NCI-H2107 treated with DMSO at 0.1 percent for 48 hours (cell line): Measurements from ENCODE around the gene CHID1.
A peak's percentile ranks its signal among the peaks of the same experiment; 100 is the strongest.

Experiments used
- DNase-seq: peaks from one replicate; lab custom pipeline; 2025; ENCODE audit not compliant: unreplicated experiment; lab: John Stamatoyannopoulos, UW

CHID1 gene

DNA sequence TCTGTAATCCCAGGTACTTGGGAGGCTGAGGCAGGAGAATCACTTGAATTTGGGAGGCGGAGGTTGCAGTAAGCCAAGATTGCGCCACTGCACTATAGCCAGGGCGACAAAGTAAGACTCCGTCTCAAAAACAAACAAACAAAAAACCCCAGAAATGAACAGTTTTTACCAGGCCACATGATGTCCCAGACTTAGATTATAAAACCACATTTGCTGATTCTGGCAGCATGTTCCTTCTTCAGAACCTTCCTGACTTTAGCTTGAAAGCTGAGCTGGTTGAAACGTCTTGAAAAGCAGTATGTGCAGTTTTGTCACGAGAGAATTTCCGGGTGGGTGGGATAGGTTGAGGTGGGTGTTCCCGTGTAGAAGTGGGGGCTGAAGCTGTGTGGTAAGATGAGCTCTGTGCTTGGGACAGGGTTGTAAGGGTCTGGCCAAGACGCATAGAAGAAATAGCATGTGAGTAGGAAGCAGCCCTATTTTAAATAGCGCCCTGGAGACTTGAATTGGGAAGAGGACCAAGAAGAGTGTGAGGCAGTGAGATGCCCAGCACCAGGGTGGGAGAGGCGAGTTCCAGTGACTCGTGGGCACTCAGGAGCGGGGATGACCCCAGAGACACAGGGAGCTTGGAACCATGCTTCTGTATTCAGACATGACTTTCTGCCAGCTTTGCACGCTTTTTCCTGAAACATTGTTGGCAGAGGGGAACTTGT lies 22.7 kb upstream of the CHID1 start:
- DNase-seq: no peak

DNA sequence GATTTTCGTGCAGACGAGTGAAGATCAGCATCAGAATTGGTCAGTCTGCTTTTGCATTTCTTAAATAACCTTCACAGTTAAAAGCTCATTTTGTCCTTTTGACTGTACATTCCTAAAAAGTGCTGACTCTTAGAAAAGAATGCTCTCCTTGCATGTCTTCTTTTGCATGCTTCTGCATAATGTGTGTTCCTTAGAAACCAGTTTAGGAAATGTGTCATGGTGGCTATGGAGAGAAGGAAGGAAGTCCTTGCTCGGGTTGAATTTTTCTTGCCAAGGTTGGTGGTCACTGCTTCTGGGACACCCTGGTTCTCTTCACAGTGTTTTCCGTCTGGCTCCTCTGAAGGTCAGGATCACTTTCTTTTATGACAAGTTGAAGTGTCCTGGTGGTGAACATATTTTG lies 21.8 kb upstream of the CHID1 start:
- DNase-seq: no peak

DNA sequence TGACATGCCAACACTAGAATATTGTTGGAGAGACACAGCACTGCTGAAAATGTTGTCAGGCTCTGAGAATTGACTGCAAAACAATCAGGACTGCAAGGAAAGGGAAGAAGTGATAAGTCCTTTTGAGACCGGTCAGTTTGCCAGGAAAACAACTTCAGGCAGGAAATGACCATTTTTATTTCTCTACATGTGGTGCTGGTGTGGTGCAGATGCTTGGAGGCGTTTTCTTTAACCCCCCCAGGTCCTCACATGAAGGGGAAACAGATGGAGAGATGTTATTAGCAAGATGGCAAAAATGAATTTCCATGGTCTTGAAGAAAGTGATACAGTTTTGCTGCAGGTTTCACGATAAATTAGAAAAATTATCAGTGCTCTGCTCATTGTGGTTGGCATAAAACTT lies 20.8 kb upstream of the CHID1 start:
- no peak for DNase-seq

DNA sequence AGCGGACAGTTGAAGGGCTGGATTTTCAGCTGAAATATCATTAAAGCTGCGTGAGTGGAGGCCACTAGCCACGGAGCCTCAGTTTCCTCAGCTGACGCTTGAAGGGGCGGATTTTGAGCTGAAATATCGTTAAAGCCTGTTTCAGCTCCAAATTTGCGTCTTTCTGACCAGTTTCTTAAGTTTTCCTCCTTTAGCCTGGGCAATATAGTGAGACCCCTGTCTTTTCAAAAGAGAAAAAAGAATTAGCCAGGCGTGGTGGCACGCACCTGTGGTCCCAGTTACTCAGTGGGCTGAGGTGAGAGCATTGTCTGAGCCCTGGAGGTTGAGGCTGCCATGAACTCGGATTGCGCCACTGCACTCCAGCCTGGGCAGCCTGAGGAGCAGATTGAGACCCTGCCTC lies 18.8 kb upstream of the CHID1 start:
- no peak for DNase-seq

DNA sequence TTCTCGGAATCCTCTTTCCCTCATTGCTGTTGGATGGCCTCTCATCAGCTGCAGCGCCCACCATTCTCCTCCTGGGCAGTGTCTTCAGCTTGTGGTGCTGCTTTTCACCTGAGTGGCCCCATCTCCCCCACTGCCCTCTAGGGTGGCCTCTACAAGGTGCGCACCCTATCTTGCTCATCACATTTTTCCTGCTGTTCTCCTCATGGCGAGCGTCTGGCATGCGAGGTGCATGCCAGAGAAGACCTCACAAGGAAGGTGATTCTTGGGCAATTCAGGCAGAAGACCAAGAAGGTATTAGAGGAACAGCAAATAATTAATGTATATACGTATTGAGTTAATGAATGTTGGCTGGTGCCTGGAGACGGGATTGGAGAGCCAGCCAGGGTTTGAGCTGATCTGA lies 18.2 kb upstream of the CHID1 start:
- DNase-seq: no peak

DNA sequence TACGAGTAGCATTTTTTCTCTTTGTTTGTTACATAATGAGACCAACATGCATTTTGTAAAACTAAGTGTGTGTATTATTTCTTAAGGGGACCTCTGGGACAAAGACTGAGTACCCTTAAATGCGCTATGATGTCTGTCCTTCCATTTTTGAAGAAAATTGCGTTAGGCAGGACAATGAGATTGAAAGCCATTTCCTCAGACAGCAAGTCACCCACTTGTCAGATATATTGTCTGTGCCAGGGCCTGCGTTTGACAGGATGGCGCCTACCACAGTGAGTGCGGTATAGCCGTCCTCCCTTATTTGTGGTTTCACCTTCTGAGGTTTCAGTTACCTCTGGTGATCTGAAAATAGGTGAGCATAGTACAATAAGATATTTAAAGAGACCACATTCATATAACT lies 17.3 kb upstream of the CHID1 start:
- peak; percentile 42 for DNase-seq

DNA sequence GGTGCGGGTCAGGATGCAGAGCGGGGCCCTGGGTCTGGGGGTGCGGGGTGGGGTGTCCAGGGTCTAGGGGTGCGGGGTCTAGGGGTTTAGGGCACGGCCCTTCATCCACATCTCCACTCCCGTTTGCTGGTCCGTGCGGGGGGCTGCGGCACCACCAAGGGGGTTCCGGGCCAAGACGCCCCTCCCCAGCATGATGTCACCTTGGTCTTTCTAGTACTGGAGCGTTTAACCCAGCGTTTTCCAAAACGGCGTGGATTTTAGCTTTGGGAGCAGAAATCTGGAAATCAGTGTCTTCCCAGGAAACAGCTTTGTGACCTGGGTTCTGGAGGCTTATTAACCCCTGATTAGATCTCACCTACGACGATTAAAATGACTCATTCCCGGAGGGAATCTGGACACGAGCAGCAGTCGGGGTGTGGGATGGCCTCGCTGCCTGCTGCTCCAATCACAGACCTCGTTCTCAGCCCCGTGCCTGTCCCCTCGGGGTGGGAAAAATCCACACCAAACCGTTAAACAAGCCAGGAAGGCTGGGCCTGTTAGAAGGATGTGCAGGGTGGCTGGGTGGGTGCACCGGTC lies 15.8 kb upstream of the CHID1 start:
- DNase-seq: no peak

DNA sequence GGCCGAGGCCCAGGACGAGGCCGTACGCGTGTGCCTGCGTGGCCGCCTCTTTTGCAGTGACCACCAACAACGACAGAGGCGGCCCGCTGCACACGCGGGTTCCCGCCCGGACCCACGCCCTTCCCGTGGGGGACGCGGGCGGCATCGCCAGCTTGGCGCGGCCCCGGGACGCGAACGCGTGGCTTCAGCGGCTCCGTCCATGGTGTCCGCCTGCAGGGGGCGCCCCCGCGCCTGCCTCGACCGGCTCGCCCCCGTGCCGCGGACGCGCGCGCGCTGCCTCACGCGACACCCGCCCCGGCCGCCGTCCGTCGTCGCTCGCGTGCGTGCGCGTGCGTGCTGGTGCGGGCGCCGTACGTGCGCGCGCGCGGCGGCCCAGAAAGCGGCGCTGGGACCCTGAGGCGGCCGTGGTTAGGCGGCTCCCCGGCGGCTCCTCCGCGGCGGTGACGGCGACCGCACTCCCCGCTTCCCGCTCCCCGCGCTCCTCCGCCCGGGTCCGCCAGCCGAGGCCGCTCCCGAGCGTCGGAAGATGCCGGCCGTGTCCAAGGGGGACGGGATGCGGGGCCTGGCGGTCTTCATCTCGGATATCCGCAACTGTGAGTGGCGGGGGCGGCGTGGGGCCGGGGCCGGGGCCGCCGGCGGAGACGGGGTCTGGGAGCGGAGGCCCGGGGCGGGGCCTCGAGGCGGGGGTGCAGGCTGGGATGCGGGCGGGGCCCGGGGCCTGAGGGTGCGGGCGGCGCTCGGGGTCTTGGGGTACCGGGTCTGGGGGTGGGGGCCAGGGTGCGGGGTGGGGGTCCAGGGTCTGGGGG lies 15.1 kb upstream of the CHID1 start, which contains the start of gene AP2A2:
TSS of gene AP2A2 (plus strand) at position 375 of the 806 bp plus-strand sequence. CDS start at position 527, 152 bp downstream.
- DNase-seq: peak; percentile 21

DNA sequence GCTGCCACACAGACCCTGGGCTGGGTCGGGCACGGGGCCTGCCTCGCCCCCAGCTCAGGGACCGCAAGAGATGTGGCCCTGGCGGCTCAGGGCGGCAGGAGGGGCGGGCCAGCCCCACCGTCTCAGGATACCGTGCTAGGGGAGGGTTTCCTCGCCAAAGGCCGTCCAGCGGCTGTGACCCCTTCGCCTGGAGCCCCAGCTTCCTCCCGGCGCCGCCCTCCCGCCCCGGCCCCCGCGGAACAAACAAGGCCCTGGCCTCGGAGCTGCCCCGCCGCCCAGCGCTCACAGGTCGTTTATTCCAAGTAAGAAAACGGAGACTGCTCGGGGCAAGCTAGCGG lies 14.5 kb upstream of the CHID1 start:
- DNase-seq: no peak

DNA sequence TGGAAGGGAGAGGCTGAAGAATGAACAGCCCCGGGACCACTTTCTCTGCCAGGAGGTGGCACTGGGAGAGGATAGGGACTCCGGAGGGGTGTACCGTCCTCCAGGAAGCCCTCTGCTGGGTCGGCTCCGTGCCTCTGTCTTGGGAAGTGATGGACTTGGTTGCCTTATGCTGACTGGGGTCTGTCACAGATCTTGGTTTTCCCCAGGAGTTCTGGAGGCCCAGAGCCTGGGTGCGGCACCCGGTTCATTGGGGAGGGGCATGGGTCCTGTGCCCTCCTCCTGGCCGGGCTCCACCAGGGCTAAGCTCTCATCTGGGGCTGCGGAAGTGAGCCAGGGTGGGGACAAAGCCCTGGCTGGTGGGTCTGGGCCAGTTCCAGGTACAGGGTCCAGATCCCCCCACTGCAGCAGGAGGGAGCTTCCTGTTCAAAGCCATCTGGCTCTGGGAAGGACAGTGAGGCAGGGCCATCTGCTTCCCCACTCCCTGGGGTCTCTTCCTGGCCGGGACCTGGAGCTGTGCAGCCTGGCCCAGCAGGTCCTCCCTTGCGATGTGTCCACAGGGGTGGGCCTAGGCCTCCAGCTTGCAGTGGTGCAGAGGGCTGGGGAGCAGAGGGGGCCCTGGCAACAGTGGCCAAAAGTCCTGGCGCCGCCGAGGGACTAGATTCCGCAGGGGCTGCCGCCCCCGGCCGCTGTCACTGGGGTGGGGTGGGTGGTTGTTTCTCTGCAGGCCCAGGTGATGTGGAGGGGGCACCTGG lies 14.0 kb upstream of the CHID1 start:
- DNase-seq: no peak

DNA sequence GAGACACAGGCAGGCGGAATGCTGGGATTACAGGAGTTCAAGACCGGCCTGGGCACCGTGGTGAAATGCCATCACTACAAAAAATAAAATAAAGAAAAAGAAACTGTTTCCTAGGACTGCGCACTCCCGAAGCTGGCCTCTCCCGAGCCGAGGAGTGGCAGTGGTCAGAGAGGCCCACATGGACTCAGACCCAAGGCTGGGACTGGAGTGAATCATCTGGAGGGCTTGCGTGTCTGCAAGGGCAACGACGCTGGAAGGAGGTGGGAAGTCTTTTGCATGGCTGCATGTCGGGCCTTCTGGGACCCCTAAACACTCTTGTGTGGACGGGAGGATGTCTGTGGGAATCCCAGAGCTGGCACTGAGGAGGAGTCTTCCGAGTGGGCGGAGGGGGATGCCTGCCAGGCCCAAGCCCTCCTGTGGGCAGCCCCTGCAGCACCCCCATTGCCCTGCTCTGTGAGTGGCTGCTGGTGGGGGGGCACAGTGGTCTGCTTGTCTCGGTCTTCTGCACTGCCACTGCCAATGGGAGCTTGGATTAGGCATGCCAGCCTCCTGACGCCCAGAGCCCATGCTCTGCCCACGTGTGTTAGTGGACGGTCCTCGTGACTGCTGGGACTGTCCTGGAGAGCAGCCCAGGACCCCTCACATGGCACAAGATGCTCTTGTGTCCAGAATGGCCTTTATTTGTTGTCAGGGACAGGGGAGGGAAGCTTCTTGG lies 13.2 kb upstream of the CHID1 start:
- no peak for DNase-seq

DNA sequence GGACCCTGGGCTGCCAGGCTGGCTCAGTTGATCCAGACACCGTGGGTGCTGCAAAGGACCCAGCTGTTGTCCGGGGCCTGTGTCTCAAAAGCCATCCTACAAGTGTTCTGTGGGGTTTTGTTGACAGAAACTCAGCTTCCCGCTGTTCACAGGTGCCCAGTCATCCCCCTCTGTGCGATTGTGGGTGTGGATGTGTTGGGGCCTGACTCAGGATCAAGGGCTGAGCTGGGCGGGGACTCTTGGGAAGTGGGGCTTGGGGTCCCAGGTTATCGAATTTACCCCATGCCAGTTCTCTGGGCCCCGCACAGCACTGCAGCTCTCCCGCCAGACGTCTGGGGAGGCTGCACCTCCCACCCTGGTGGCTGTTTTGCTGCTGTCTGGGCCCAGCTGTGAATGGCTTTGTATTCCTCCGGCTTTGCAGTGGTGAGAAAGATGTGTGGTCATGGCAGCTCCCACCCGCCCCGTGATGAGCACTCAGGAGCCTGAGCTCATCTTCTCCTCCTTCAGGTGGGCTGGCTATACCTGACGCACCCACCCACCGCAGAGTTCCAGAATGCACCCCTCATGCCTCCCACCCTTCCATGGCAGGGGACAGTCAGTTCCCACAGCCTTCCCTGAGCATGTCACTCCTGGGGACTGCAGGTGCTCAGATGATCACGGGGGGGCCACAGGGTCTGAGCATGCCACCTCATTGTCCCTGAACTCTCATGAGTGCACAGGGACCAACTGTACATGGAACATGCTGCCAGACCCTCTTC lies 11.5 kb upstream of the CHID1 start:
- DNase-seq: peak; percentile 16

DNA sequence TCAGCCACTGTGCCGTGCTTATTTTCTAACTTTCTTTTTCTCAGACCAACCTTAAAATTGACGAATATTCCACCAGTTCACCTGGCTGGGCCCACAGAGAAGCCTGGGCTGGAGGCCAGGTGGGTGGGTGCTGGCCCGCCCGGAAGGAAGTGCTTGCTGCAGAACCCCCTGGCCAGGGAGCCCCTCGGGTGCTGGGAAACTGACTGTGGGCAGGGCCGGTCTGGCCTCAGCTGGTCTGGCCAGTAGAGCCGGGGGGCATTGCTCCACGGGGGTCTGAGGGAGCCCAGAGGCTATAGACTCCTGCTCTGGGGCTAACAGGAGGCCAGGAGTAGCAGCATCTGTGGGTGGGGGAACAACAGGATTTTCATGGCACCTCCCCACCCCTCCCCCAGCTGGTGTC lies 6.8 kb upstream of the CHID1 start:
- DNase-seq: no peak

DNA sequence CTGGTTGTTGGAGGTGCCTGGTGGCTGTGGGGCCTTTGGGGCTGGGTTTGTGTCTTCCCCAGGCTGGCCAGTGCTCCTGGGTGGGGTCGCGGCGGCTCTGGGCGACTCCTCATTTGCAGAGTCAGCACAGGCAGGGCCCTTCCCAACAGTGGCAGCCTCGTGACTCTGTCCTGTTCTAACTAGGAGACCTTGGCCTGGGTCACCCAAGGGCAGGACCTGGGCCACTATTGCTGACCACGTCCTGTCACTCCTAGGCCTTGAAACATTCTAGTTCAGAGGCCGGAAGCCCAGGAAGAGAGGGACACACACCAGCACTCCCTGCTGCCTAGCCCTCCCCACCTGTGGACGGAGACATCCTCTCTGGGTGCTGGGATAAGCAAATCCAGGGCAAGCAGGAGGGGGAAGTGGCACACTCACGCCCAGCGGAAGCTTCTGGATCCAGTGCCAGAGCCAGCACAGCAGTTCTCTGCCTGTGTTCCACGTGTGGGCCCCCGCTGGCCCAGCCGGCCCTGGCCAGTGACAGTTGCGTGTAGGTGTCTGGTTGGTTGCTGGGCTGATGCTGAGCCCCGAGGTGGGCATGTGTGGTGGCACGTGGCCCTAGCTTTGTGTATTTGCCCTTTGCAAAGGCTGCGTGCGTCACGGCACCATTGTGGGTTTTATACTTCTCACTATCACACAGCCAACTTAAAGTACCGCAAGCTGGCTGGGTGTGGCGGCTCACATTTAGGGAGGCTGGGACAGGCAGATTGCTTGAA lies 4.3 kb upstream of the CHID1 start:
- no peak for DNase-seq

DNA sequence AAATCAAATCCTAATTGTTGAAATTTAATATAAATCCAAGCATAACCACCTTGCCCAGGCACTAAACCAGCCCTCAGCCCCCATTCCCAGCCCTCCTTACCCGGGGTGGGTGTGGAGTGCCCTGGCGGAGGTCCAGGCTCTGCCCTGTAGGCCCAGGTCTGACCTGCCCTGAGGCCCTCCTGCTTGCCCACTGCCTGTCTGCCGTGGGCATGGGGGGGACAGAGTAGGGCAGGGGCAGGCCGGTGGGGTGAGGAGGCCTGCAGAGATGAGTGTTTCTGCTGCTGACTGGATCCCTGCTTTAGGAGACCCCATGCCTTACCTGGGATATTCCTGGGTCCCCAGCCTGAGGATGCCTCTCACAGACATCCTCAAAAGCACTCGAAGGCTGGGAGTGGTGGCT lies 3.6 kb upstream of the CHID1 start:
- no peak for DNase-seq

DNA sequence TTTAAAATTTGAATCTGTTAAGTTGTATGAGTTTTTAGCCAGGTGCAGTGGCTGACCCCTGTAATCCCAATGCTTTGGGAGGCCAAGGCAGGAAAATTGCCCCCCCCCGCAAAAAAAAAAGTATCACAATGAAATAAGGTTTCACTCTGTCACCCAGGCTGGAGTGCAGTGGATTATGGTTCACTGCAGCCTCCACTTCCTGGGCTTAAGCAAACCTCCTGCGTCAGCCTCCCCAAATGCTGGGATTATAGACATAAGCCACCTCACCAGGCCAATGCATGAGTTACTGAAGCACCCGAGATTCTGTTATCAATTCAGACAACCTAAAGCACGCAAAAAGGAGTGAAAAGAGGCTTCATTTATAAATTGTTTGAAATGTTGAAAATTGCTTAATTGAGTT lies 2.4 kb upstream of the CHID1 start:
- DNase-seq: no peak

DNA sequence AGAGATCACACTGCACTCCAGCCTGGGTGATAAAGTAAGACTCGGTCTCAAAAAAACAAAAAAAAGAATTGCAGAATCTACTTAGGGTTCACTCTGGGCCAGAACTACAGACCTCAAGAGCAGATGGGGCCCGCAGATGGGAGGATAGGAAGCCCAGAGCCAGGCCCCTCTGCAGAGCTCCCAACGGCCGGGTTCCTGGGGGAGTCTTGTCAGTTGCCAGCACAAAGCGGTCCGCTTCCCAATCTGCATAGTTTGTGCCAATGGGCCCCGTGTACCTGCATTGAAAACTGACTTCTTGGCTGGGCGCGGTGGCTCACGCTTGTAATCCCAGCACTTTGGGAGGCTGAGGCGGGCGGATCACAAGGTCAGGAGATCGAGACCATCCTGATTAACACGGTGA lies 1.7 kb upstream of the CHID1 start:
- no peak for DNase-seq

DNA sequence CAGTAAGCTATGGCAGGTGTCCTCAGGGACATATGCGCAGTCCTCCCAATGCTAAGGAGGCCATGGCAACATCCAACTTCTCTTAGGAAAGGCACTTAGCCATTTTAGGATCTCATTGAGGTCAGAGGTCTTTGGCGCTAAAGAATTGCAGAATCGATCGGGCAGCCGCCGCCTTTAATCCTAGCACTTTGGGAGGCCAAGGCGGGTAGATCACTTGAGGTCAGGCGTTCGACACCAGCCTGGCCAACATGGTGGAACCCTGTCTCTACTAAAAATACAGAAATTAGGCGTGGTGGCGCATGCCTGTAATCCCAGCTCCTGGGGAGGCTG lies 1.2 kb upstream of the CHID1 start:
- no peak for DNase-seq

DNA sequence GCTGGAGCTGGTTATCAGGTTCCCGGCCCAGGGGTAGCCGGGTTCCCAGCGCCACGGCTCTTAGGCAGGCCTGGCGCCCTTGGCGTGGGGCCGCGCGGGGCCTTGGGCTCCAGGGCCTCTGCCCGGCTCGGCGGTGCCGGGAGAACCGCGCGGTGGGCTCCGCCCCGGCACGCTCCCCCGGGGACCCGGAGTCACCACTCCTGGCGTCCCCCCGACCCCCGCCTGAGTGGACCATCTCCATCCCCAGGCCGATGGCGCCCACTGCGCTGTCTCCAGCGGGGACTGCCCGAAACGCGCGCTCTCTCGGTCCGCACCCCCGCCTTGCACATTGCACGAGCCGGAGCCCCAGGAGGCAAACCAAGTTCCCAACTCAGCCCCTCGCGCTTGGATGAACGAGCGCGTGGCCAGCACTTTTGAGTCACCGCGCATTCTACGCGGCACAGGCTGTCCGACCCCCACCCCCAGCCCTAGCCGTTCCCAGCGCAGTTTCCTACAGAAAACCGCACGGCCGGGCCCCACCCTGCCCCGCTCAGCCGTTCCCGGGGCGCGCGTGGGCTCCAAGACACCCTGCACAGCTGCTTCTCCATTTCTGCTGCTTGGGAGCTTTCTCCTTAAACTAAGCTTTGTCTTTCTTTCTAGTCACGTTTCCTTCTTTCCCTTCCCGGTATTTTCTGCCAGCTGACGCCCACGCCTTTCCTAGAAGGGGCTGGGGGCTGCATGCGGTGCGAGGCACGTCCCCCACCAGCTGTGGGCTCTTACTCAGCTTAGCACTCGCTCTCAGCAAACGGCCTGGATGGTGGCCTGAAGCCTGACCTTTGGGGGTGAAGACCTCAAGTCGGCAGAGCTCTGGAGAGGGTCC lies 650 bp upstream of the CHID1 start:
- no peak for DNase-seq
